Measurements from ENCODE around the gene RTBDN.

Gene RTBDN

DNA sequence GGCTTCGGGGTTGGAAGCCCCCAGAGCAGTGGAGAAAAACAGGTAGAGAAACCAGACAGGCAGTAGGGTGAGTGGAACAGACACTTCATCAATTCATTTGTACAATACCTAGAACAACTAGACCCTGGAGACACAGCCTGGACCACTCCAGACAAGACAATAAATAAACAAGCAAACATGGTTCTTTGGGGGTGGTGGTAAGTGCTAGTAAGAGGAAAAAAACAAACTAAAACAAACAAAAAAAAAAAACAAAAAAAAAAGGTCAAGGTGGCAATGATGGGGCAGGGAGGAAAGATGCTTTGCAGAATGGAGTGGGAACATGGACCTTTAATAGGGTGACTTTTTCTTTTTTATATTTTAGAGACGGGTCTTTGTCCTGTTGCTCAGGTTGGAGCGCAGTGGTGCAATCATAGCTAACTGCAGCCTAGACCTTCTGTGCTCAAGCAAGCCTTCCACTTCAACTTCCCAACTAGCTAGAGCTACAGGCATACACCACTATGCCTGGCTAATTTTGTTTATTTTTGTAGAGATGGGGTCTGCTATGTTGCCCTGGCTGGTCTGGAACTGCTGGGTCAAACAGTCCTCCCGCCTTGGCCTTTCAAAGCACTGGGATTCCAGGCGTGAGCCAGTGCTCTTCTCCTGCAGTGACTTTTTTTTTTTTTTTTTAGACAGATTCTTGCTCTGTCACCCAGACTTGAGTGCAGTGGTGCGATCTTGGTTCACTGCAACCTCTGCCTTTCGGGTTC lies 40.0 kb downstream of the RTBDN start:
- peak overlapping the region; percentile 85; the same call in 1 of the 2 replicates for H3K4me3 ChIP-seq (ENCODE audit: low read length)
- no peak for TF ChIP-seq ZNF274 (IDR thresholded peaks at IDR 0.05; ENCODE audit: low read depth, low read length)

GRCh38 chr19:12793290-12794195 lies 40.8 kb downstream of the RTBDN start:
- H3K4me3 ChIP-seq (ENCODE audit: low read length), result peak overlapping the region; percentile 85
- no peak for TF ChIP-seq ZNF274 (IDR thresholded peaks at IDR 0.05; ENCODE audit: low read depth, low read length)

DNA sequence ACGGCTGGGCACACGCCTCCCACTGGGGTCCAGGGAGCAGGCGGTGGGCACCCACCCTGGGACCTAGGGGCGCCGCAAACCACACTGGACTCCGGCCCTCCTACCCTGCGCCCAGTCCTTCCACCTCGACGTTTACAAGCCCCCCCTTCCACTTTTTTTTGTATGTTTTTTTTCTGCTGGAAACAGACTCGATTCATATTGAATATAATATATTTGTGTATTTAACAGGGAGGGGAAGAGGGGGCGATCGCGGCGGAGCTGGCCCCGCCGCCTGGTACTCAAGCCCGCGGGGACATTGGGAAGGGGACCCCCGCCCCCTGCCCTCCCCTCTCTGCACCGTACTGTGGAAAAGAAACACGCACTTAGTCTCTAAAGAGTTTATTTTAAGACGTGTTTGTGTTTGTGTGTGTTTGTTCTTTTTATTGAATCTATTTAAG lies 41.5 kb downstream of the RTBDN start:
- no peak for TF ChIP-seq ZNF274 (IDR thresholded peaks at IDR 0.05; ENCODE audit: low read depth, low read length)
- peak overlapping the region; percentile 85 for H3K4me3 ChIP-seq (ENCODE audit: low read length)

- peak overlapping the region; percentile 85 for H3K4me3 ChIP-seq (ENCODE audit: low read length)
- TF ChIP-seq ZNF274 (IDR thresholded peaks at IDR 0.05; ENCODE audit: low read depth, low read length), result no peak
These were observed 42.1 kb downstream of the RTBDN start for GRCh38 chr19:12792051-12792852.

DNA sequence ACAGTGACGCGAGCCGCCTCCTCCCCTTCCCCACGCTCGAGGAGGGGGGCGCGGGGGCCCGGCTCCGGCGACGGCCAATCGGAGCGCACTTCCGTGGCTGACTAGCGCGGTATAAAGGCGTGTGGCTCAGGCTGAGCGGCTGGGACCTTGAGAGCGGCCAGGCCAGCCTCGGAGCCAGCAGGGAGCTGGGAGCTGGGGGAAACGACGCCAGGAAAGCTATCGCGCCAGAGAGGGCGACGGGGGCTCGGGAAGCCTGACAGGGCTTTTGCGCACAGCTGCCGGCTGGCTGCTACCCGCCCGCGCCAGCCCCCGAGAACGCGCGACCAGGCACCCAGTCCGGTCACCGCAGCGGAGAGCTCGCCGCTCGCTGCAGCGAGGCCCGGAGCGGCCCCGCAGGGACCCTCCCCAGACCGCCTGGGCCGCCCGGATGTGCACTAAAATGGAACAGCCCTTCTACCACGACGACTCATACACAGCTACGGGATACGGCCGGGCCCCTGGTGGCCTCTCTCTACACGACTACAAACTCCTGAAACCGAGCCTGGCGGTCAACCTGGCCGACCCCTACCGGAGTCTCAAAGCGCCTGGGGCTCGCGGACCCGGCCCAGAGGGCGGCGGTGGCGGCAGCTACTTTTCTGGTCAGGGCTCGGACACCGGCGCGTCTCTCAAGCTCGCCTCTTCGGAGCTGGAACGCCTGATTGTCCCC lies 42.9 kb downstream of the RTBDN start, which contains the start of gene JUNB:
Gene JUNB (plus strand): TSS at position 142 of the 706 bp plus-strand sequence. CDS start 286 bp downstream, at position 428.
- H3K4me3 ChIP-seq (ENCODE audit: low read length), result peak within 1 kb of the TSS; percentile 85
- TF ChIP-seq ZNF274 (IDR thresholded peaks at IDR 0.05; ENCODE audit: low read depth, low read length), result no peak

- TF ChIP-seq ZNF274 (IDR thresholded peaks at IDR 0.05; ENCODE audit: low read depth, low read length), result no peak
- peak overlapping the region; percentile 31; the same call in 1 of the 2 replicates for H3K4me3 ChIP-seq (ENCODE audit: low read length)
These were observed 43.6 kb downstream of the RTBDN start for GRCh38 chr19:12790628-12791344.

DNA sequence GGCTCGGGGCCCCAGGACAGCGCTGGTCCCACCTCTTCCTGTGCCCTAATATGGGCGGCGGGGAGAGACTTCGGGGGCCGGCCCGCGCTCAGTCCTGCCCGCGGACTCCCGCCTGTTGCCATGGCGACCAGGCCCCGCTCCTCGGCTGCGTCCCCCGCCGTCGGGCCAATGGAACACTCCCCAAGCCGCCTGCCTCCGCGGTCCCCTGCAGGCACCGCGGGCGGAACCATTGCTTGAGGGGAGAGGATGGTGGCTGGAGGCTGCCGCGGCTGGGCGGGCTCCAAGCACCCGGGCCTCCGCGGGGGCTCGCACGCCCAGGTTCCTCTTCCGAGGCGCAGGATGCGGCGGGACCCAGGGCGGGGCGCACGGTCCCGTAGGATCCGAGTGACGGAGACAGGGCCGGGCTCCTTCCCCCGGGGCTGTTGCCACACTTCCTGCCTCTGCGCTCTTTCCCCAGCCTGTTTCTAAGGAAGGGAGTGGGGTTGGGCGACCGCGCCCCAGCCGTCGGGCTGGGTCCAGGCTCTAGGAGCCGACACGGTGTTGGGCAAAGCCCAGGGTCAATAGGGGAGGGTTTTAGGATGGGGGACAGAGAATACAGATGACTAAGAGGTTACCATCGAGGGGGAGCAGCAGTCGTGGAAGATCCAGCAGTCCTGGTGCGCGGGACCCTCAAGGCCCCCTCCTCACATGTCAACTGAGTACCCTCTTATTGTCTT lies 44.3 kb downstream of the RTBDN start:
- H3K4me3 ChIP-seq (ENCODE audit: low read length), result peak overlapping the region; percentile 31; the same call in 1 of the 2 replicates

GRCh38 chr19:12789098-12789903 lies 45.1 kb downstream of the RTBDN start:
- H3K4me3 ChIP-seq (ENCODE audit: low read length), result peak overlapping the region; percentile 51; the same call in 1 of the 2 replicates
- no peak for TF ChIP-seq ZNF274 (IDR thresholded peaks at IDR 0.05; ENCODE audit: low read depth, low read length)

More for the DNA sequence above, 44.3 kb downstream of the RTBDN start:
- no peak for TF ChIP-seq ZNF274 (IDR thresholded peaks at IDR 0.05; ENCODE audit: low read depth, low read length)

DNA sequence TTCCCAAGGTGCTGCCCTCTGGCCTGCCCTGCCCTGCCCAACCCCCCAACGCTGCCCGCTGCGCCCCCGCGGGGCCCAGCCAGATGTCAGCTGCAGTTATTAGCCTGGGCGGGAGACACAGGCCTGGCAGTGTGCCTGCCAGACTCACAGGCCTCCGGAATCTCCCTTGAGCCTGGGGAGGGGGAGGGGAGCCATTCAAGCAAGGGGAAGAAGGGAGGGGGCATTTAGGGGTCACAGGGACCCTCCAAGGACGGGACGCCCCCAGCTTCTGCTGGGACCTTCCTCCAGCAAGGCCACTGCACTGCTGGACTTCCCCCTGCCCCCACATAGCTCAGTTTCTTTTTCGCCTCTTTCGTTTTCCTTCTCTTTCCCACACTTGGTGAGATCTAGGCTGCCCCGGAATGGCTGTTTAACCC lies 45.7 kb downstream of the RTBDN start:
- peak overlapping the region; percentile 51; the same call in 1 of the 2 replicates for H3K4me3 ChIP-seq (ENCODE audit: low read length)
- no peak for TF ChIP-seq ZNF274 (IDR thresholded peaks at IDR 0.05; ENCODE audit: low read depth, low read length)

- peak overlapping the region; percentile 51; the same call in 1 of the 2 replicates for H3K4me3 ChIP-seq (ENCODE audit: low read length)
These were observed 46.2 kb downstream of the RTBDN start for GRCh38 chr19:12788042-12788681.

GRCh38 chr19:12787458-12787857 lies 46.9 kb downstream of the RTBDN start:
- no peak overlapping the region for H3K4me3 ChIP-seq (ENCODE audit: low read length)
- TF ChIP-seq ZNF274 (IDR thresholded peaks at IDR 0.05; ENCODE audit: low read depth, low read length), result no peak

More at GRCh38 chr19:12788042-12788681, 46.2 kb downstream of the RTBDN start:
- no peak for TF ChIP-seq ZNF274 (IDR thresholded peaks at IDR 0.05; ENCODE audit: low read depth, low read length)

All from GM08714 (cell line).